ENCODE measurements around the gene ARHGAP25.

The ARHGAP25 gene

DNA sequence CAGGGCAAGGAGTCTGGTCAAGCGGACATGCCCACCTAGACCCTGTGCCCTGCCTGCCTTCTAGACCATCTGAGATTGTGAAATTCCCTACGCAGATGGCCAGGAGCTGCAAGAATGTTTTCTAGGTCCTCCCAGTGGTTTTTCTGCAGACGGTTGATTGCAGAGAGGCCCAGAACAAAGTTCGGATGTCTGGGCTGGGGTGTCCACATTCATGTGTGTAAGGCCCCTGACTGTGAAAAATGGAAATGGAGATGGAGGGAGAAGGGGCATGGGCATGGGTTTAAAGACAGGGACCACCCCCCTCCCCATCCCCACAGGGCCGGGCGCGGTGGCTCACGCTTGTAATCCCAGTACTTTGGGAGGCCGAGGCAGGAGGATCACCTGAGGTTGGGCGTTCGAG, 11.8 kb downstream of the ARHGAP25 start:
- Histone ChIP-seq H3K27me3 (ENCODE audit: insufficient read depth, poor library complexity, severe bottlenecking) (no peaks in the 10 kb centered on the region), H3K9me3 (ENCODE audit: severe bottlenecking) (no peaks in the 10 kb centered on the region), H3K4me3 (ENCODE audit: severe bottlenecking) (no peak overlapping the region), H3K4me1 (ENCODE audit: insufficient read depth, poor library complexity, severe bottlenecking) (peaks cover 2% of the 10 kb centered on the region), H3K27ac (ENCODE audit: poor library complexity, severe bottlenecking) (no peak overlapping the region), H3K36me3 (ENCODE audit: low read depth) (no peaks in the 10 kb centered on the region)
- DNase-seq (ENCODE audit: low spot score) (no peak), ATAC-seq (ENCODE audit: low read depth) (no peak)
- TF ChIP-seq, protein P1, sequence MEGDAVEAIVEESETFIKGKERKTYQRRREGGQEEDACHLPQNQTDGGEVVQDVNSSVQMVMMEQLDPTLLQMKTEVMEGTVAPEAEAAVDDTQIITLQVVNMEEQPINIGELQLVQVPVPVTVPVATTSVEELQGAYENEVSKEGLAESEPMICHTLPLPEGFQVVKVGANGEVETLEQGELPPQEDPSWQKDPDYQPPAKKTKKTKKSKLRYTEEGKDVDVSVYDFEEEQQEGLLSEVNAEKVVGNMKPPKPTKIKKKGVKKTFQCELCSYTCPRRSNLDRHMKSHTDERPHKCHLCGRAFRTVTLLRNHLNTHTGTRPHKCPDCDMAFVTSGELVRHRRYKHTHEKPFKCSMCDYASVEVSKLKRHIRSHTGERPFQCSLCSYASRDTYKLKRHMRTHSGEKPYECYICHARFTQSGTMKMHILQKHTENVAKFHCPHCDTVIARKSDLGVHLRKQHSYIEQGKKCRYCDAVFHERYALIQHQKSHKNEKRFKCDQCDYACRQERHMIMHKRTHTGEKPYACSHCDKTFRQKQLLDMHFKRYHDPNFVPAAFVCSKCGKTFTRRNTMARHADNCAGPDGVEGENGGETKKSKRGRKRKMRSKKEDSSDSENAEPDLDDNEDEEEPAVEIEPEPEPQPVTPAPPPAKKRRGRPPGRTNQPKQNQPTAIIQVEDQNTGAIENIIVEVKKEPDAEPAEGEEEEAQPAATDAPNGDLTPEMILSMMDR (IDR thresholded peaks at IDR 0.05; ENCODE audit: poor library complexity, severe bottlenecking), result no peak

DNA sequence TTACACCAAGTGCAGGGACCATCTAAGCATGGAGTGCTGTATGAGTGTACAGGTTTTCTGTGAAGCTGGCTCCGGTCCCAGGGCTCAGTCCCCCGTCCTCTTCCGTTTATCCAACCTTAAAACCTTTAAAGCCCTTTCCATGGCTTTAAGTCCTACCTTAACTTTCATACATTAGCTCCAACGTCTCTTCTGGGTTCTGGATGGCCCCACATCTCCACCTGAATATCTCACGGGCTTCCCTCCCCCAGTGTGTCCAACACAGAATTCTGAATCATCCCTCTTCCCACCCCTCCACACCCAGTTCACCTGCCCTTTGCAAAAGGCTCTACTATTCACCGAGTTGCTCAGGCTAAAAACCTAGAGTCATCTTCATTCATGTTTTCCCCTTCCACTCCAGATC, 12.8 kb downstream of the ARHGAP25 start:
- ATAC-seq (ENCODE audit: low read depth) (no peak), DNase-seq (ENCODE audit: low spot score) (no peak)
- no peaks in the 10 kb centered on the region for H3K9me3 ChIP-seq (ENCODE audit: severe bottlenecking)
- no peaks in the 10 kb centered on the region for H3K27me3 ChIP-seq (ENCODE audit: insufficient read depth, poor library complexity, severe bottlenecking)
- H3K27ac ChIP-seq (ENCODE audit: poor library complexity, severe bottlenecking), result no peak overlapping the region
- TF ChIP-seq, protein P1 (IDR thresholded peaks at IDR 0.05; ENCODE audit: poor library complexity, severe bottlenecking), result no peak
- no peaks in the 10 kb centered on the region for H3K4me1 ChIP-seq (ENCODE audit: insufficient read depth, poor library complexity, severe bottlenecking)
- H3K36me3 ChIP-seq (ENCODE audit: low read depth), result no peaks in the 10 kb centered on the region
- no peak overlapping the region for H3K4me3 ChIP-seq (ENCODE audit: severe bottlenecking)

DNA sequence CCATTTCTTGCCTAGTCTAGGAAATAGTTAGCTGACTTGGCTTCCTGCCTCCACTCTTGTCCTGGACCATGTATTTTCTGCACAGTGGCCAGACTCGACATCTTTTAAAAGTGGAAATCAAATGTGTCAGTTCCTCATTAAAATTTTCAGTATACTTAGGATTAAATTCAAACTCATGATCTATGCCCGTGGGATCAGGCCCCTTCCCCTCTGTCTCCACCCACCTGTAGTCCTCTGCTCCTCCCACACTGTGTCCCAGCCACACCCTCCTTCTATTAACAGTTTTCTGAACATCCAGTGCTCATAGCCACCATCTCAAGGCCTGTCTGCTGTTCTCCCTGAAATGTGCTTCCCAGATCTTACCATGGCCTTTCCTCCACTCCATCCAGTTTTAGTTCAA, 13.3 kb downstream of the ARHGAP25 start:
- no peaks in the 10 kb centered on the region for H3K4me1 ChIP-seq (ENCODE audit: insufficient read depth, poor library complexity, severe bottlenecking)
- DNase-seq (ENCODE audit: low spot score) (no peak), ATAC-seq (ENCODE audit: low read depth) (no peak)
- H3K36me3 ChIP-seq (ENCODE audit: low read depth), result no peaks in the 10 kb centered on the region
- no peak overlapping the region for H3K27ac ChIP-seq (ENCODE audit: poor library complexity, severe bottlenecking)
- TF ChIP-seq, protein P1 (IDR thresholded peaks at IDR 0.05; ENCODE audit: poor library complexity, severe bottlenecking), result no peak
- H3K4me3 ChIP-seq (ENCODE audit: severe bottlenecking), result no peak overlapping the region
- H3K9me3 ChIP-seq (ENCODE audit: severe bottlenecking), result no peaks in the 10 kb centered on the region
- no peaks in the 10 kb centered on the region for H3K27me3 ChIP-seq (ENCODE audit: insufficient read depth, poor library complexity, severe bottlenecking)

DNA sequence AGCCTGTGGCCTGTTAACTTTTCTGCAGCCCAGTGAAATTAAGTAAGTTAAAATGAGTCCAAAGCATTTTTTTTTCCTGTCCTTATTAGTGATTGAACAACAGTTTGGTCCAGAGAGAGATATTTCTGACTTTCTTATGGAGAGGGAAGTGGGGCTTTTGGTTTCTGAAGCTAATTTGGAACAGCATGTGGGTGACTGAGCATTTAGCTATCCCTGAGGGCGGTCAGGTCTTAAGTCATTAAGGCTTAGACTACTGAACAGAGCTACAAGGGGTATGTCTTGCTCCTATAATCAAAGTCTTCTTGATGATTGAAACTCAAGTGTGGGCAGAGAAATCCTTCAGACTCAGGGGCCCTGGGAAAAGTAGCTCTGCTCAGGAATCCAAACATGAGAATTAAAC, 14.0 kb downstream of the ARHGAP25 start:
- H3K4me1 ChIP-seq (ENCODE audit: insufficient read depth, poor library complexity, severe bottlenecking), result no peaks in the 10 kb centered on the region
- no peak overlapping the region for H3K4me3 ChIP-seq (ENCODE audit: severe bottlenecking)
- no peaks in the 10 kb centered on the region for H3K27me3 ChIP-seq (ENCODE audit: insufficient read depth, poor library complexity, severe bottlenecking)
- no peak overlapping the region for H3K27ac ChIP-seq (ENCODE audit: poor library complexity, severe bottlenecking)
- DNase-seq (ENCODE audit: low spot score) (no peak), ATAC-seq (ENCODE audit: low read depth) (no peak)
- H3K9me3 ChIP-seq (ENCODE audit: severe bottlenecking), result no peaks in the 10 kb centered on the region
- TF ChIP-seq, protein P1 (IDR thresholded peaks at IDR 0.05; ENCODE audit: poor library complexity, severe bottlenecking), result no peak
- H3K36me3 ChIP-seq (ENCODE audit: low read depth), result no peaks in the 10 kb centered on the region

DNA sequence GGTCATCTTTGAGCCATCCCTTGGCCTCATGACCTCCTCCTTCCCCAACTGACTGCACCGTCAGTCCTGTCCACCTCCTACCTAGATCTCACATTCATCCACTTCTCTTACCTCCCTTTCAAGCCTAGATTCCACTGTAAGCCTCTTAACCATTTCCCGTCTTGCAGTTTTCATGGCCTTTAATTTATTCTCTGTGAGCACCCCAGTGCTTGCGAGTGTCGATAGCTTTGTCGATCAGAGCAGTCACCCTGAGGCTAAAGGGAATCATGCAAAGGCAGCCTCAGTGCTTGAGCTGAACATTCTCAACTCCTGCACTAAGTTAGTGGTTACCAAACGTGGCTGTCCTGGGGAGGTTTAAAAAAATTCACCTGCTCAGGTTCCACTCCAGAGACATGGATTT, 14.7 kb downstream of the ARHGAP25 start:
- TF ChIP-seq, protein P1 (IDR thresholded peaks at IDR 0.05; ENCODE audit: poor library complexity, severe bottlenecking), result no peak
- no peak overlapping the region for H3K4me3 ChIP-seq (ENCODE audit: severe bottlenecking)
- H3K36me3 ChIP-seq (ENCODE audit: low read depth), result no peaks in the 10 kb centered on the region
- H3K27ac ChIP-seq (ENCODE audit: poor library complexity, severe bottlenecking), result no peak overlapping the region
- ATAC-seq (ENCODE audit: low read depth) (no peak), DNase-seq (ENCODE audit: low spot score) (no peak)
- H3K9me3 ChIP-seq (ENCODE audit: severe bottlenecking), result no peaks in the 10 kb centered on the region
- H3K27me3 ChIP-seq (ENCODE audit: insufficient read depth, poor library complexity, severe bottlenecking), result no peaks in the 10 kb centered on the region
- H3K4me1 ChIP-seq (ENCODE audit: insufficient read depth, poor library complexity, severe bottlenecking), result no peaks in the 10 kb centered on the region

Data from RWPE2 (cell line).